ENCODE measurements around the gene RTL10.

DNA sequence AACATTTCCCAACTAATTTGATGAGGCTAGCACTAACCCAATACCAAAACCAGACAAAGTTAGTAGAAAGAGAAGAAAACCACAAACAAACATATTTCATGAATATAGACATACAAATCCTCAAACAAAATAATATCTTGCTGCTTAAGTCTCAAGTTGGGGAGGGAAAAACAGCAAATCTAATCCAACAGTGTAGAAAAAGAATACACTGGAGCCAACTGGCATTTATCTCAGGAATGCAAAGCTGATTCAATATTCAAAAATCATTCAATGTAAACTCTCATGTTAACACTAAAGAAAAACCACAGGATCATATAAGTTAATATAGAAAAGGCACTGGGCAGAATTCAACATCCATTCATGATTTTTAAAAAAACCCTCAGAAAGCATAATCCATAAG, 18.2 kb downstream of the RTL10 start:
- TF ChIP-seq POLR2A (IDR thresholded peaks at IDR 0.05): no peak
- TF ChIP-seq, protein P1, sequence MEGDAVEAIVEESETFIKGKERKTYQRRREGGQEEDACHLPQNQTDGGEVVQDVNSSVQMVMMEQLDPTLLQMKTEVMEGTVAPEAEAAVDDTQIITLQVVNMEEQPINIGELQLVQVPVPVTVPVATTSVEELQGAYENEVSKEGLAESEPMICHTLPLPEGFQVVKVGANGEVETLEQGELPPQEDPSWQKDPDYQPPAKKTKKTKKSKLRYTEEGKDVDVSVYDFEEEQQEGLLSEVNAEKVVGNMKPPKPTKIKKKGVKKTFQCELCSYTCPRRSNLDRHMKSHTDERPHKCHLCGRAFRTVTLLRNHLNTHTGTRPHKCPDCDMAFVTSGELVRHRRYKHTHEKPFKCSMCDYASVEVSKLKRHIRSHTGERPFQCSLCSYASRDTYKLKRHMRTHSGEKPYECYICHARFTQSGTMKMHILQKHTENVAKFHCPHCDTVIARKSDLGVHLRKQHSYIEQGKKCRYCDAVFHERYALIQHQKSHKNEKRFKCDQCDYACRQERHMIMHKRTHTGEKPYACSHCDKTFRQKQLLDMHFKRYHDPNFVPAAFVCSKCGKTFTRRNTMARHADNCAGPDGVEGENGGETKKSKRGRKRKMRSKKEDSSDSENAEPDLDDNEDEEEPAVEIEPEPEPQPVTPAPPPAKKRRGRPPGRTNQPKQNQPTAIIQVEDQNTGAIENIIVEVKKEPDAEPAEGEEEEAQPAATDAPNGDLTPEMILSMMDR (IDR thresholded peaks at IDR 0.05): no peak
- TF ChIP-seq POLR2AphosphoS5 (IDR thresholded peaks at IDR 0.05): no peak
